Ishikawa (cell line): Measurements from ENCODE around the gene FABP1.

Experiments
- CEBPB ChIP-seq: IDR thresholded peaks from 2 replicates; pipeline ENCODE4 v1.6.1; 2012
- CREB1 ChIP-seq: IDR thresholded peaks from 2 replicates; pipeline ENCODE4 v1.6.1; 2012; ENCODE audit warnings: low read depth
- EGR1 ChIP-seq: IDR thresholded peaks from 2 replicates; pipeline ENCODE4 v1.6.1; 2012
- EP300 ChIP-seq: IDR thresholded peaks from 2 replicates; pipeline ENCODE4 v1.6.1; 2012; ENCODE audit warnings: borderline replicate concordance
- FOXM1 ChIP-seq: IDR thresholded peaks from 2 replicates; pipeline ENCODE4 v1.6.1; 2012; ENCODE audit warnings: low read depth, borderline replicate concordance
- MAX ChIP-seq: IDR thresholded peaks from 2 replicates; pipeline ENCODE4 v1.6.1; 2012
- NFIC ChIP-seq: IDR thresholded peaks from 2 replicates; pipeline ENCODE4 v1.6.1; 2012
- RAD21 ChIP-seq: IDR thresholded peaks from 2 replicates; pipeline ENCODE4 v1.6.1; 2012; ENCODE audit warnings: low read depth
- REST ChIP-seq: IDR thresholded peaks from 2 replicates; pipeline ENCODE4 v1.6.1; 2012; ENCODE audit warnings: low read depth, mild to moderate bottlenecking
- TAF1 ChIP-seq: IDR thresholded peaks from 2 replicates; pipeline ENCODE4 v1.6.1; 2012; ENCODE audit warnings: low read depth, mild to moderate bottlenecking
- TCF12 ChIP-seq: IDR thresholded peaks from 2 replicates; pipeline ENCODE4 v1.6.1; 2012; ENCODE audit warnings: low read depth
- TEAD4 ChIP-seq: IDR thresholded peaks from 2 replicates; pipeline ENCODE4 v1.6.1; 2012
- USF1 ChIP-seq: IDR thresholded peaks from 2 replicates; pipeline ENCODE4 v1.6.1; 2012
- YY1 ChIP-seq: IDR thresholded peaks from 2 replicates; pipeline ENCODE4 v1.6.1; 2012; ENCODE audit warnings: low read depth
- ZBTB7A ChIP-seq: IDR thresholded peaks from 2 replicates; pipeline ENCODE4 v1.6.1; 2012; ENCODE audit warnings: low read depth

FABP1 gene

GRCh38 chr2:88116669-88117432 lies 11.0 kb downstream of the FABP1 start:
- no peak for TF ChIP-seq ZBTB7A
- no peak for TF ChIP-seq REST
- TF ChIP-seq FOXM1, result no peak
- TF ChIP-seq TEAD4, result no peak
- no peak for TF ChIP-seq RAD21
- no peak for TF ChIP-seq YY1
- TF ChIP-seq EP300, result no peak
- TF ChIP-seq TAF1, result no peak
- no peak for TF ChIP-seq TCF12
- no peak for TF ChIP-seq EGR1

GRCh38 chr2:88115825-88116518 lies 11.9 kb downstream of the FABP1 start:
- TF ChIP-seq EP300 (no peak), YY1 (no peak), EGR1 (no peak), CEBPB (no peak), NFIC (no peak), USF1 (no peak), TAF1 (no peak)

- TF ChIP-seq TAF1 (no peak), CREB1 (no peak), USF1 (no peak), NFIC (no peak), FOXM1 (no peak), TEAD4 (no peak), EGR1 (no peak), REST (no peak), EP300 (no peak), MAX (no peak), YY1 (no peak), RAD21 (no peak), CEBPB (no peak), TCF12 (no peak), ZBTB7A (no peak)
Observed at GRCh38 chr2:88114889-88115288, 13.0 kb downstream of the FABP1 start.

GRCh38 chr2:88113069-88113468 lies 14.8 kb downstream of the FABP1 start:
- no peak for TF ChIP-seq EP300
- TF ChIP-seq REST, result no peak
- TF ChIP-seq CREB1, result no peak
- TF ChIP-seq CEBPB, result no peak
- no peak for TF ChIP-seq TEAD4
- no peak for TF ChIP-seq EGR1
- TF ChIP-seq RAD21, result no peak
- no peak for TF ChIP-seq MAX
